Globus pallidus (tissue), 1 donor: ENCODE measurements around the gene RAVER1.

Source experiments
- DNase-seq: peaks from one replicate; pipeline ENCODE4 v3.0.0-alpha.2; 2015; ENCODE audit warnings: low spot score

The RAVER1 gene

DNA sequence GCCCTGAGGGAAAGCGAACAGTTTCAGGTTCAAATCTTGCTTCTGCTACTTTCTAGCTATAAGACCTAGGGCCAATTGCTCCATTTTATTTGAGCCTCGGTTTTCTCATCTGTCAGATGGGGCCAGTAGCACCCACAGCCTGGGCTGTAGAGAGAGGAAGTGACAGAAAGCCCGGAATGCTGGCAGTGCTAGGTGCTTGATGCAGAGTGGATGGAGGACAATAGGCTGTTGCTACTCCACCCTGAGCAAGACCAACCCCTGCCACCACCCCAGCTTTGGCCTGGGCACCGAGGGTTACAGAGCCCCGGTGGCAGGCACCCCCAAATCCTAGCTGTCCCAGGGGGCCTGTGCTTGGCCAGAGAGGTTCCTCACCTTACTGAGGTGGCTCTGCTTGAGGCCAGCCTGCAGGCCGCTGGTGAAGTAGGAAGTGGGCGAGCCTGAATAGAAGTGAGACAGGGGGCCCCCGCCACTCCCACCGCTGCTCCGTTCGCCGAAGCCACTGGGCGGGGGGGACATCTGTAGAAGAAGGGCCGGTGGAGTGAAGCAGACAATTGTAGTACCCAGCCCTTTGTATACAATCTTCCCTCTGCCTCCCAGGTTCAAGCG, 15.4 kb downstream of the RAVER1 start:
- DNase-seq: no peak

DNA sequence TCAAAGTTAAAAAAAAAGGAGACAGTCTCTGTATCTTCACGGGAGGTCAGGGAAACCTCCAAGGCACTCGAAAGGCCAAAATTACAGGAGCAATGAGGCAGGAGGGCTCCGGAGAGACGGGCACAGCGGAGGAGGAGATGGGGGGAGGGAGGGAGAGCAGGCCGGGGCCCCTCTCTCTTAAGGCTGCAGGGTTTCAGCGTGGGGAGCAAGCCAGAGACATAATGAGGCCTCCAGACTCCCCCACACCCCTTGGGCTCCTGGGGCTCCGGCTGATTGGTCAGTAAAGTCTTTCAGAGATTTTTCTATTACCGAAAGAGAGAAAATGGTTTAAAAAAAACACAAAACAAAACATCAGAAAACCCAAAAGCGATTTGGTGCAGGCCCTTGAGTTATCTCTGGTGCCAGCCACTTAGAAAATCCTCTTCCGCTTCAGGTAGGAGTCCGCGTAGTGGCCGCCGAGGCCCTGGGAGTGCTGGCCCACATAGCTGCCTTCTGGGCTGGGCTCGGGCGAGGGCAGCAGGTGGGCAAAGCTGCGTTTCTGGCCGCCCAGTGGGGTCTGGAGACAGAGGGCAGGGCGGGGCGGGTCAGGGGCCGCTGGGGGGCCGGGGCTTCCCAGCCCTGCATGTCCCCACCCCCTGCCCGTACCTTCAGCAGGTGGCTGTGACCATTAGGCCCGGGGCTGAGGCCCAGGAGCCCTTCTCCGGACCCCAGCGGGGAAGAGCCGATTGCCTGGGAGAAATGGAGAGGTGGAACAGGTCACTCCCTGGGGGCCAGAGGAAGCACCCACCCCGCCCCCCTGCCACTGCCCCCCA, 16.1 kb downstream of the RAVER1 start:
- no peak for DNase-seq

DNA sequence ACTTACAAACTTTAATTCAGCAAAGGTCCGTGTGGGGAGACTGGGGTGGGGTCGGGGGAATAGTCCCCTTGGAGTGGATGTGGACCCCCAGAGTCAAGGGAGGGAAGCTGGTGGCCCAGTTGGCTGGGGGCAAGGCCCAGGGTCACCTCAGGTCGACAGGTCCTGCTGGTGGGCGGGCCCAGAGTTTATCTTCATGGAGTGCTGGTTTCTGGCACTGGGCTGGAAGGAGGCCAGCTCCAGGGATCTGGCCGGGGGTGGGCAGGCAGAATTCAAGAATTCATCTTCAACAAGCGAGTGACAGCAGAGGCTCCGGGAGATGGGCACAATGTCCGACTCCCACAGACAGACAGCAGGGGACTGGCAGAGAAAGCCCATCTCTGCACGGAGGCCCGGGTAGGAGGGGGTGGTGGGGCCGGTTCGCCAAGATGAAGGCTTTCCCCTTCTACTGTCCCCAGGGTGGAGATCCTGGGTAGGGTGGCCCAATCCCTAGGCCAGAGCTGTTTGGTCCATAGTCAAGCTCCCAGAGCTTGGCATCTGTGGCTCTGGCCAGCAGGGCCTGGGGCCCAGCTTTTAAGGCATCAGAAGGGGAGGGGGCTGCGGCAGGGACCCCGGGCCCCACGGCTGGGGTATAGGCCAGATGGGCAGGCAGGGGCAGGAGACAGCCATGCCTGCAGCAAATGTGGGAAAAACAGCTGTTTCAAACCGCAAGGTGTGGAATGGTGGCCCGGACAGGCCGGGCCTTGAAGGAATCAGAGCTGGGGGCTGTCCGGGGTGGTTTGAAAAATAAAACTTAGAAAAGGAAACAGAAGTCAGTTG, 16.9 kb downstream of the RAVER1 start:
- no peak for DNase-seq

DNA sequence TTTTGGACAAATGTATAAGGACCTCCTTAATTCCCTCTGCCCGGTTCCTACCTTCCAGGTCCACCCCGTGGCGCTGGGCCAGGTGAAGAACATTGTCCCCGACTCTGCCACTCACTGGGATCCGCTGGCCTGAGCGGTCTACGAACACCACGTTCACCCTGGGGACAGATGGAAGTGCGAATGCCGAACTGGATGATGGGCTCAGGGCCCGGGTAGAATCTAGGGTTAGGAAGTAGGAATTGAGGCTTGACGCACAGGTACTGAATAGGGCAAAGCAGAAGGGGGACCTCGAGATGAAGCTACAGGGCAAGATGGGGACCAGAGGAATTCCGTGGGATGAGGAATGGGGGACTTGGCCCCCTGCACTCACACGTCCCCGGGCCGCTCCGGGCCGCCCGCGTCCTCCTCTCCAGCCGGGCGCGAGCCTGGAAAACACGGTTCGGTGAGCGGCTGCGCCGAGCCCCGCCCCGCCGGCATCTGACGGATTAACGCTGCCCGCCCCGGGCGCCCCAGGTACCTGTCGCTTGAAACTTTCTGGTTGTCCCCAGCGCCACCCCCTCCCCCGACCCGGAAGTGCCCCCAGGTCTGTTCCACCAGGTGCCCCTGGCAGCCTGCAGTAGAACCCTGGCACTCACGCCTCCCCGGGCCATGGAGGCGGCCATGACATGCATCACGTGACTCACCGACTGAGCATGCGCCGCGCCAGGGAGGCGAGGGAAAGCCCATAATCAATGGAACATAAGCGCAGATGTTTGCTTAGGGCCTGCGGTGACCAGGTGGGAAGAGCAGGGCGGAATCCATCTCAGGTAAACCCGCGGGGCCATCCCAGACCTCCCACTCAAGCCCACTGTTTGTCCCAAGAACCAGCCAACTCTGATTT, 17.8 kb downstream of the RAVER1 start, which contains the start of gene FDX2:
Gene FDX2 (minus strand): TSS at position 681 of the 880 bp plus-strand sequence. CDS start 19 bp downstream, at position 662.
- peak; percentile 79 for DNase-seq

DNA sequence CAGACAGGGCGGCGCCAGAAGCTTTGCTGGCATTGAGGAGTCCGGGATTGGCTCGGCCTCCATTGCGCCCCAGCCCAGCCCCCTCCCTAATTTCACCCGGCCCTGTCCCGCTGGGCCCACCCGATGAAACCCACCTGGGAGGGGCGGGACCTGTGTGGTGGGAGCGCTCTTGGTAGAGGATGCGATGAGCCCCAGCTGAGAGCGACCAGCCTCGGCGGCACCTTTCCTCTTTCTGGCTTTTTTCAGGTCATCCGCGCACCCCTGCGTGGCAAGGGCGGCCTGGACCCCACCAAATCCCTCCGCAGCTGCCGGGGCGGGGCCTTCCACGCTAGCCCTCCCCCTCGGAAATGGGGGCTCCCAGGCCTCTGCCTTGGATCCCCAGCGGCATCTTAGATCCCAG, 23.9 kb downstream of the RAVER1 start, which contains the start of gene ZGLP1:
Gene ZGLP1 (minus strand): TSS at position 393 of the 400 bp plus-strand sequence.
- DNase-seq: no peak

DNA sequence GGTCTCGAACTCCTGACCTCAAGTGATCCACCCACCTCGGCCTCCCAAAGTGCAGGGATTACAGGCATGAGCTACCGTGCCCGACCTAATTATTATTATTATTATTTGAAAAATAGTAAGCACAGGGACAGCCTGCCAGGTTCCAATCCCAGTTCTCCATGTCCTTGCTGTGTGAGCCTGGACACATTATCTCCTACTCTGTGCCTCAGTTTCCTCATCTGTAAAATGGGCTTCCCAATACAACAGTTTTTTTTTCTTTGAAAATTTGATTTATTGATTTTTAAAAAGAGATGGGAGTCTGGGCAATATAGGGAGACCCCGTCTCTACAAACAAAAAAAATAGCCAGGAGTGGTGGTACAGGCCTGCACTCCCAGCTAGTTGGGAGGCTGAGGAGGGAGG, 27.0 kb downstream of the RAVER1 start:
- DNase-seq: no peak

DNA sequence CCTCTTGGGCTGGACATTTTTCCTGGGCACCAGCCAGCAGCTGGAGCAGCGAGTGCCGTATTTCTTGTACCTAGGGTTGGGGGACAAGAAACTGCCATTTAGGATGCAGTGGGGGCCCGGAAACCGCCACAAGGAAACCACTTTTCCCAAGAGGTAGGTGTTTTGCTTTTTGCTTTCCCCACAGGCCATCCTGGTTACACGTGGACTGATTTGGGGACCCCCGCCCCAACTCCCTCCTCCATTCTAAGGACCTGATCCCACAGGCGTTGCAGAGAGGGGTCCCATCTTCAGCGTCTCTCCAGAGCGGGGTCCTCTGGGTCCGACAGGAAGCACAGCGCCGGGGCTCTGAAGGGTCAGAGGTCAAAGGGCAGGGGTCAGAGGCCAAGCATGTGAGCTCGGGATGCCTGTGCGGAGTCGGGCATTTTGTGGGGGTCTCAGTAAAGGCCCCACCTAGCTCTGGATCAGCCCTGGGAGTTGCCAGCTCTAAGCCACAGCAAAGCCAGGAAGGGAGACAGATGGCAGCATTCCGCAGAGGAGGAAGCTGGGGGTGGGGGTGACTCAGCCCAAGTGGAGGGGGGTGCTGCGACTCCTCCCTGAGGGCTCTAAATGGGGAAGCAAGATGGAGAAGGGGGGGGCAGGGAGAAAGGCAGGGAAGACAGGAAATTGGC, 28.1 kb downstream of the RAVER1 start:
- peak; percentile 25 for DNase-seq

DNA sequence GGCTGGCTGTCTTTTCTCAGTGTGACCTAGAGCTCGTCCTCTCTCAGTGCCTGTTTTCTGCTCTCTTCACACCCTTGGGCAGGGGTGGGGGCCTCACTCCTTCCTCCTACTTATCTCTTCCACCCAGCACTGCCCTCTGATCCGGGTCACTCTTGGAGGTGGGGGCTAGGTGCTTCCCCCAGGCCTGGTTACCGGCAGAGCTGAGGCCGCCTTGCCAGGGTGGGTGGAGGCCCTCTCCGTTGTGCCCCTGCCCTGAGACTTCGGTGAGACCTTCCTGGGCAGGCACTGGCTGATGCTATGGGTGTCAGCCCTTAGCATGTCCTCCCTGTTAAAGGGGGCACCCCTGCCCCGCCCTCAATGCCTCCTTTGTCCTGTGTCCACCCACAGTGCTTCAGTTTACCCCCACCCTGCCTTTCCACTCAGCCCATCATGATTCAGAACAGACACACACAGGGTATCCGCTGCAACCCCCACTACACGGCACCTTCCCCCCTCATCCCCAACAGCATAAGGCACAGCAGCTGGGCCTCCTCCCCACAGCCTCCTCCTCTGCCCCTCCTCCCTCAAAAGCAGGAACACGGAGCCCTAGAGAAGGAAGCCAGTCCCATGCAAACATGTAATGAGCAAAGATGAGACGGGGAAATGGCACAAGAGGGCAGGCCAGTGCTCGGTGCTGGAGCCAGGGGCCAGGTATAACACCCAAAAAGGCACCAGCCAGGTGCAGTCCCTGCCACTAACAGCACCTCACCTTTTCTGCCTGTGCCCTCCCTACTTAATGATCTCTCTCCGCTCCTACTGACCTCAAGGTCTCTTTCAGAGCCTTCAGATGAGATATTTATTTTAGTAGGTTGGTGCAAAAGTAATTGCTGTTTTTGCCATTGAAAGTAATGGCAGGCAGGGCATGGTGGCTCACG, 33.5 kb downstream of the RAVER1 start:
- no peak for DNase-seq

DNA sequence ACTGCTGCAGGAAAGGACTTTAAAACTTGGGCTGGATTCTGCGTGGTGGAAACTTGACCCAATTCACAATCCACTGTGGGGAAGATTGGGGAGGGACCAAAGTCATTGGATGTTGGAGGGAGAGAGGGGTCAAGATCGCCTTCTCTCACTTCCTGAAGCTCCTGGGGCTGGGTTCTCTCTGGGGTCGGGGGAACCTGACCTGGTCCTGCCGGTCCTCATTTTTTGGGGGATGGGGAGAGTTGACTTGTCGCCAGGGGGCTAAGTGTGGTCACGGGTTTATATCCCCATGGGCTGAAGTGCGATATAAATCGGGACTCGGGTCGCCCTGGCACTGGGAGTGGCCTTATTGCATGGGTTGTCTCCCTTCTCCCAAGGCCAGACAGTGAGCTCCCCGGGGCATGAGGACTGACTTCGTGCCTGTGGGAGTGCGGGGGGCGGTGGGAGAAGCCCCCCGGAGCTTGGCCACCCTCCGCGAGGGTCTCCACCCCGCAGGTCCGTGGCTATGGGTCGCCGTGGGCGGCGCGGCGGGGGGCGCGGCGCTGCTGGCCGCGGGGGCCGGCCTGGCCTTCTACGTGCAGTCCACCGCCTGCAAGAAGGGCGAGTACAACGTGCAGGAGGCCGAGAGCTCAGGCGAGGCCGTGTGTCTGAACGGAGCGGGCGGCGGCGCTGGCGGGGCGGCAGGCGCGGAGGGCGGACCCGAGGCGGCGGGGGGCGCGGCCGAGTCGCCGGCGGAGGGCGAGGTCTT, 37.3 kb downstream of the RAVER1 start:
- DNase-seq: no peak

DNA sequence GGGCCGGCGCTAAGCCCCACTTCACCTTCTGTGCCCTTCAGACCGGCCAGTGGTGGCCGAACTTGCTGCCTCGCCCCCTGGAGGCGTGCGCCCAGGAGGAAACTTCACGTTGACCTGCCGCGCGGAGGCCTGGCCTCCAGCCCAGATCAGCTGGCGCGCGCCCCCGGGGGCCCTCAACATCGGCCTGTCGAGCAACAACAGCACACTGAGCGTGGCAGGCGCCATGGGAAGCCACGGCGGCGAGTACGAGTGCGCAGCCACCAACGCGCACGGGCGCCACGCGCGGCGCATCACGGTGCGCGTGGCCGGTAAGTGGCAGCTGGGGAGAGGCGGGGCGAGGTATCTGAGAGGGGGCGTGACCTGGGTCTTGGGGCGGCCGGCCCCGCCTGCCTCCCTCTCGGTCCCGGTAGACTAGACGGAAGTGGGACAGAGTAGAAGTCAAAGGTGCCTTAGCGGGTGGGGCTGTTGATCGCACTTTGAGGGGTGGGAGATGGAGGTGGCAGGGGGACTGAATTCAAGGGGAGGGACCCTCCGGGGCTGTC, 38.0 kb downstream of the RAVER1 start:
- DNase-seq: no peak

DNA sequence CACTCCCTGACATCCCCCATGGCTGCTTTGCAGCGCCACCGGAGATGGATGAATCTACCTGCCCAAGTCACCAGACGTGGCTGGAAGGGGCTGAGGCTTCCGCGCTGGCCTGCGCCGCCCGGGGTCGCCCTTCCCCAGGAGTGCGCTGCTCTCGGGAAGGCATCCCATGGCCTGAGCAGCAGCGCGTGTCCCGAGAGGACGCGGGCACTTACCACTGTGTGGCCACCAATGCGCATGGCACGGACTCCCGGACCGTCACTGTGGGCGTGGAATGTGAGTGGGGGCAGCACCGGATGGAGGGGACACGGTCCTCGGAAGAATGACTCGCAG, 39.0 kb downstream of the RAVER1 start:
- DNase-seq: no peak

DNA sequence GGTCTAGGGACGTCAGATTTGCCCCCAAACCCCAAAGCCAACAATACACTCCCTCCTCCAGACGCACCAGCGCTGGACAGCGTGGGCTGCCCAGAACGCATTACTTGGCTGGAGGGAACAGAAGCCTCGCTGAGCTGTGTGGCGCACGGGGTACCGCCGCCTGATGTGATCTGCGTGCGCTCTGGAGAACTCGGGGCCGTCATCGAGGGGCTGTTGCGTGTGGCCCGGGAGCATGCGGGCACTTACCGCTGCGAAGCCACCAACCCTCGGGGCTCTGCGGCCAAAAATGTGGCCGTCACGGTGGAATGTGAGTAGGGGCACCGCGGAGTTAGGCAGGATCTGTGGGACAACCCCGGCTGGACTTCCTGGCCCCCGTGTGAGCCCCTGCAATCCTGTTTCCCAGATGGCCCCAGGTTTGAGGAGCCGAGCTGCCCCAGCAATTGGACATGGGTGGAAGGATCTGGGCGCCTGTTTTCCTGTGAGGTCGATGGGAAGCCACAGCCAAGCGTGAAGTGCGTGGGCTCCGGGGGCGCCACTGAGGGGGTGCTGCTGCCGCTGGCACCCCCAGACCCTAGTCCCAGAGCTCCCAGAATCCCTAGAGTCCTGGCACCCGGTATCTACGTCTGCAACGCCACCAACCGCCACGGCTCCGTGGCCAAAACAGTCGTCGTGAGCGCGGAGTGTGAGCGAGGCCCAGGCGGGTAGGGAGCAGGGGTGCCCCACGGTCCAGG, 39.5 kb downstream of the RAVER1 start:
- DNase-seq: no peak

DNA sequence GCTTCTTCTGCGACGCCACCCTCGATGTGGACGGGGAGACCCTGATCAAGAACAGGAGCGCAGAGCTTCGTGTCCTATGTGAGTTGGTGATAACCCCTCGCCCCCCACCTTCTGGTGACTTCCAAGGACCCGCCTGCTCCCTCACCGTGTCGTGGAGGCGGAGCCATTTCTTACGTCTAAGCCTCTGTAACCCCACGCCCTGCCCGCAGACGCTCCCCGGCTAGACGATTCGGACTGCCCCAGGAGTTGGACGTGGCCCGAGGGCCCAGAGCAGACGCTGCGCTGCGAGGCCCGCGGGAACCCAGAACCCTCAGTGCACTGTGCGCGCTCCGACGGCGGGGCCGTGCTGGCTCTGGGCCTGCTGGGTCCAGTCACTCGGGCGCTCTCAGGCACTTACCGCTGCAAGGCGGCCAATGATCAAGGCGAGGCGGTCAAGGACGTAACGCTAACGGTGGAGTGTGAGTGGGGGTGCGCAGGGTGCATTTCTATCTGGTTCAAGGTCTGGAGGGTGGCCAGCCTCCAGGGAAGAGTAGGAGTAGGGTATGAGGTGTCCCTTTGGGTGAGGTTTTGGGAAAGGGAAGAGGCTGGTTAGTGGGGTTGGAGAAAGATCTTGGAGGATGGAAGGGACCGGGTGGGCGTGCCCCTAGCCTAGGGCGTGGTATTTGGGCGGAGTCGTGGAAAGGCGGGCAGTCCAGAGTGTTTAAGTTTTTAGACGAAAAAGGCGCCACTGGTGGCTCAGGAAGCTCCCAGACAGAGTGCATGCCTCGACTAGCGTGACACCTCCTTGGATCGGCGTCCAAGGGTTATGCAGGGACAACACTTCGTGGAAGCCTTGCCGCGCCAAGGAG, 40.3 kb downstream of the RAVER1 start:
- no peak for DNase-seq

DNA sequence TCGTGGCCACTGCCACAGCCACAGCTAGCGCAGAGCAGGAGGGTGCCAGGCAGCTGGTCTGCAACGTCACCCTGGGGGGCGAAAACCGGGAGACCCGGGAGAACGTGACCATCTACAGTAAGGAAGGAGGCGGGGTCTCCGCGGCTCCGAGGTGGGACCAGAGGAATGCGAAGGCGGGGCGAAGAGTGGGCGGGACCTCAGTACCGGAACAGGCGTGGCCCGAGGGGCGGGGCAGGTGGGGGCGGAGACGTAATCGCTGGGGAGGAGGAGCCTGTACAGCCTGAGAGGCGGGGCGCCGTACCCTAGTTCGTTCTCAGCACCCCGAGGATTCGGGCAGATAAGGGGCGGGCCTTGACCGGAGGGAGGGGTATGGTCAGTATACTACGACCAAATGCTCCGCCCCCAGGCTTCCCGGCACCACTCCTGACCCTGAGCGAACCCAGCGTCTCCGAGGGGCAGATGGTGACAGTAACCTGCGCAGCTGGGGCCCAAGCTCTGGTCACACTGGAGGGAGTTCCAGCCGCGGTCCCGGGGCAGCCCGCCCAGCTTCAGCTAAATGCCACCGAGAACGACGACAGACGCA, 41.0 kb downstream of the RAVER1 start:
- no peak for DNase-seq

DNA sequence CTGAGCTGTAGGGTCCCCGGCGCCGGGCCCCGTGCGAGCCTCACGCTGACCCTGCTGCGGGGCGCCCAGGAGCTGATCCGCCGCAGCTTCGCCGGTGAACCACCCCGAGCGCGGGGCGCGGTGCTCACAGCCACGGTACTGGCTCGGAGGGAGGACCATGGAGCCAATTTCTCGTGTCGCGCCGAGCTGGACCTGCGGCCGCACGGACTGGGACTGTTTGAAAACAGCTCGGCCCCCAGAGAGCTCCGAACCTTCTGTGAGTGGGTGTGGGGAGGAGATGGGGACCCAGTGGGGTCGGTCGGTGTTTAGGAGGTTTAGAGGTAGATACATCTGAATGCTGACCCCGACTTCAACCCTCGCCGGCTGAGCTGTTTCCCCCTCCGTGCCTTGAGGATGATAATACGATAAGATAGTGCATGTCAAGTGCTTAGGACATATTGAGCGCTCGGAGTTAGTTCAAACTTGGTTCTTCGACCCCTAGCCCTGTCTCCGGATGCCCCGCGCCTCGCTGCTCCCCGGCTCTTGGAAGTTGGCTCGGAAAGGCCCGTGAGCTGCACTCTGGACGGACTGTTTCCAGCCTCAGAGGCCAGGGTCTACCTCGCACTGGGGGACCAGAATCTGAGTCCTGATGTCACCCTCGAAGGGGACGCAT, 41.6 kb downstream of the RAVER1 start:
- no peak for DNase-seq

DNA sequence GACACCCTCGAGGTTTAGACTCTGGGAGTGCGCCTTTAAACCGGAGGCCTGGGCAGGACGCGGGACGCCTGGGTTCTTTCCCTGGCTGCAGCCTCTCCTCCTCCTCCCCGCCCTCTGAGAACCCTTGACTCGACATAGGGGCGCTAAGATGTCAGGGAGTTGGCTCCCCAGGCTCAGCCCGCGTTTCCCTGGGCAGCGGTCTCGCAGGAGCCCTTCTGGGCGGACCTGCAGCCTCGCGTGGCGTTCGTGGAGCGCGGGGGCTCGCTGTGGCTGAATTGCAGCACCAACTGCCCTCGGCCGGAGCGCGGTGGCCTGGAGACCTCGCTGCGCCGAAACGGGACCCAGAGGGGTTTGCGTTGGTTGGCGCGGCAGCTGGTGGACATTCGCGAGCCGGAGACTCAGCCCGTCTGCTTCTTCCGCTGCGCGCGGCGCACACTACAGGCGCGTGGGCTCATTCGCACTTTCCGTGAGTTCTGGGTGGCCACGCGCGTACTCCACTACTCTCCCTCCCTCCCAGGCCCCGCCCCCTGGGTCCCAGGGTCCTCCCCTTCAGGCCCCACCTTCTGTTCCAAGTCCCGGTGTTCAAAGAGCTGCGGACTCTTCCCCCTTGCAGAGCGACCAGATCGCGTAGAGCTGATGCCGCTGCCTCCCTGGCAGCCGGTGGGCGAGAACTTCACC, 42.3 kb downstream of the RAVER1 start:
- DNase-seq: no peak
